Right lobe of liver (tissue), 6 donors: ENCODE data around the gene LIMCH1. TPM values are rescaled to one million over a fixed set of nuclear protein-coding genes. Genes with fewer than 3 reads are reported as not detected.

Source experiments
- ATAC-seq, 4 donors: fragments of 200-7000 bp; cut with Tn5 transposase; one replicate each; pipeline ENCODE4 v1.9.1; 2020; ENCODE audit warnings: mild to moderate bottlenecking in 4 of 4, moderate library complexity in 4 of 4
- DNase-seq, 3 donors: peaks; one replicate each; pipeline ENCODE4 v3.0.0-alpha.2; 2020
- H3K27ac ChIP-seq, 3 donors: fragments of 200-600 bp; one replicate each; pipeline ENCODE4 v1.8.0; 2022
- H3K27me3 ChIP-seq, 2 donors: fragments of 200-600 bp; one replicate each; pipeline ENCODE4 v1.8.0; 2022
- H3K36me3 ChIP-seq, 4 donors: fragments of 200-600 bp; sonication (generic) in 1 of 4; one replicate each; pipeline versions ENCODE4 v1.5.1 to v1.8.0; 2017 to 2022; ENCODE audit warnings: control low read depth in 1 of 4
- H3K4me1 ChIP-seq, 4 donors: fragments of 200-600 bp; sonication (generic) in 1 of 4; one replicate each; pipeline versions ENCODE4 v1.5.1 to v1.8.0; 2017 to 2022; ENCODE audit warnings: control low read depth in 1 of 4
- H3K4me3 ChIP-seq, 3 donors: fragments of 200-600 bp; one replicate each; pipeline ENCODE4 v1.8.0; 2022
- H3K9me3 ChIP-seq, 4 donors: fragments of 200-600 bp; sonication (generic) in 1 of 4; one replicate each; pipeline versions ENCODE4 v1.5.1 to v1.8.0; 2017 to 2022; ENCODE audit warnings: control low read depth in 1 of 4
- CTCF ChIP-seq, 4 donors: fragments of 200-600 bp in 3 of 4; fragments of 450-650 bp in 1 of 4; IDR thresholded peaks; one replicate each; pipeline versions ENCODE4 v1.5.1 to v1.8.0; 2016 to 2022; ENCODE audit warnings: antibody characterized with exemption in 4 of 4, mild to moderate bottlenecking in 2 of 4
- POLR2A ChIP-seq: fragments of 450-650 bp; IDR thresholded peaks from one replicate; pipeline ENCODE4 v1.6.1; 2017; ENCODE audit warnings: antibody characterized with exemption, mild to moderate bottlenecking
- whole genome bisulfite sequencing: methylation state at CpG from one replicate; pipeline ENCODE4 v1.1.6; 2018; ENCODE audit warnings: low coverage, low lambda C conversion rate; ENCODE audit not compliant: insufficient coverage; ENCODE audit errors: missing lambda C conversion rate; 5-methylcytosine and 5-hydroxymethylcytosine counted together
- intact Hi-C, 2 donors: fragments of 100-400 bp; cut with DNase I; formaldehyde crosslinking; loops; one replicate each; pipeline versions ENCODE4 v1.11.2 to v1.14.1; 2022
- total RNA-seq, 6 experiments: library from RNA; depleted of rRNA in 2 of 6; stranded (reverse); fragments of >200 nt in 2 of 6; fragmentation: NEBNext Ultra II Directional in 3 of 6; extraction: Animal tissue kit (Norgen Biotek cat#: 25700) in 3 of 6; gene quantifications; one replicate each; pipeline versions ENCODE4 v1.1.0 to v1.2.4, GENCODE V29; 2016 to 2023
- donor health status: DM: no; HTN: yes; CAD: no.
- donor health status: DM: no; HTN: no; CAD: no.
- donor health status: DM: no; HTN: no; CAD: no.
- donor health status: DM: no; HTN: yes; CAD: no.
- donor health status: DM: no; HTN: yes; CAD: no.

The LIMCH1 gene
- total RNA-seq, 6 experiments from 2014 or later = 8.3 to 26.9 (median 12.9) TPM

- ATAC-seq = no peak
- Histone ChIP-seq H3K4me3 (no peak overlapping the region), H3K9me3 (no peaks in the 10 kb centered on the region), H3K4me1 (no peaks in the 10 kb centered on the region), H3K27ac (no peak overlapping the region), H3K27me3 (no peaks in the 10 kb centered on the region), H3K36me3 (peaks cover 0 to 5% (median 2%) of the 10 kb centered on the region in 4 donors)
- DNase-seq = no peak
- intact Hi-C loops = no loop called here
- WGBS = 91% methylated on average over 4 of the region's 5 CpGs
- TF ChIP-seq POLR2A (no peak), CTCF (IDR thresholded peaks at IDR 0.05) (no peak)
These were observed 82.8 kb downstream of the LIMCH1 start for GRCh38 chr4:41620594-41621256.

GRCh38 chr4:41622787-41623186, 84.8 kb downstream of the LIMCH1 start:
- intact Hi-C loops = no loop called here
- H3K27me3 ChIP-seq = no peaks in the 10 kb centered on the region
- no peak overlapping the region for H3K27ac ChIP-seq
- DNase-seq = no peak
- TF ChIP-seq CTCF (IDR thresholded peaks at IDR 0.05) (no peak), POLR2A (no peak)
- H3K4me3 ChIP-seq = no peak overlapping the region
- 96% methylated on average over 2 of the region's 2 CpGs for WGBS
- ATAC-seq = no peak
- no peaks in the 10 kb centered on the region for H3K4me1 ChIP-seq
- no peaks in the 10 kb centered on the region for H3K9me3 ChIP-seq
- H3K36me3 ChIP-seq = peaks cover 0 to 5% (median 2%) of the 10 kb centered on the region in 4 donors

GRCh38 chr4:41624765-41625164, 86.8 kb downstream of the LIMCH1 start:
- WGBS = 89% methylated on average over 3 of the region's 3 CpGs
- ATAC-seq = no peak
- Histone ChIP-seq H3K9me3 (no peaks in the 10 kb centered on the region), H3K4me1 (no peaks in the 10 kb centered on the region), H3K4me3 (no peak overlapping the region), H3K36me3 (no peaks in the 10 kb centered on the region), H3K27me3 (no peaks in the 10 kb centered on the region), H3K27ac (no peak overlapping the region)
- DNase-seq = no peak
- intact Hi-C loops = no loop called here
- TF ChIP-seq POLR2A (no peak), CTCF (IDR thresholded peaks at IDR 0.05) (no peak)

GRCh38 chr4:41625531-41625930, 87.6 kb downstream of the LIMCH1 start:
- no peaks in the 10 kb centered on the region for H3K27me3 ChIP-seq
- no peaks in the 10 kb centered on the region for H3K36me3 ChIP-seq
- H3K27ac ChIP-seq = no peak overlapping the region
- intact Hi-C loops = no loop called here
- TF ChIP-seq CTCF (IDR thresholded peaks at IDR 0.05) = no peak
- TF ChIP-seq POLR2A = no peak
- ATAC-seq (no peak), DNase-seq (no peak)
- 67% methylated on average over 5 of the region's 5 CpGs for WGBS
- no peak overlapping the region for H3K4me3 ChIP-seq
- H3K9me3 ChIP-seq = no peaks in the 10 kb centered on the region
- no peaks in the 10 kb centered on the region for H3K4me1 ChIP-seq
